ENCODE data around the gene THSD7B.

The THSD7B gene

GRCh38 chr2:137658433-137658832 is 893.1 kb downstream of the THSD7B start:
- H3K79me2 ChIP-seq (ENCODE audit: insufficient read depth, low read length), result no peaks in the 10 kb centered on the region
- no peaks in the 10 kb centered on the region for H3F3A ChIP-seq (ENCODE audit: insufficient read depth, low read length)
- H3K36me3 ChIP-seq (ENCODE audit: insufficient read depth, low read length), result no peaks in the 10 kb centered on the region
- no peaks in the 10 kb centered on the region for H3K9me3 ChIP-seq (ENCODE audit: low read length)
- no peaks in the 10 kb centered on the region for H3K4me1 ChIP-seq (ENCODE audit: insufficient read depth, low read length, severe bottlenecking)
- no peak overlapping the region for H3K27ac ChIP-seq (ENCODE audit: low read depth, low read length, poor library complexity, severe bottlenecking)
- H3K9ac ChIP-seq (ENCODE audit: low read length), result no peak overlapping the region
- no peak overlapping the region for H3K4me2 ChIP-seq (ENCODE audit: low read length)
- no peak for TF ChIP-seq EZH2 (IDR thresholded peaks at IDR 0.05; ENCODE audit: borderline replicate concordance, low read length)
- TF ChIP-seq CTCF (IDR thresholded peaks at IDR 0.05; ENCODE audit: low read length), result no peak
- H4K20me1 ChIP-seq (ENCODE audit: insufficient read depth, low read length), result no peaks in the 10 kb centered on the region
- H2AFZ ChIP-seq (ENCODE audit: low read length), result no peak overlapping the region
- H3K9me2 ChIP-seq (ENCODE audit: low read depth, low read length), result no peaks in the 10 kb centered on the region
- H3K4me3 ChIP-seq (ENCODE audit: low read depth, low read length, poor library complexity, severe bottlenecking), result no peak overlapping the region
- no peaks in the 10 kb centered on the region for H3K27me3 ChIP-seq (ENCODE audit: insufficient read depth, low read length)

- no peak overlapping the region for H2AFZ ChIP-seq (ENCODE audit: low read length)
- no peak for TF ChIP-seq CTCF (IDR thresholded peaks at IDR 0.05; ENCODE audit: low read length)
- no peak for TF ChIP-seq EZH2 (IDR thresholded peaks at IDR 0.05; ENCODE audit: borderline replicate concordance, low read length)
- H3K4me3 ChIP-seq (ENCODE audit: low read depth, low read length, poor library complexity, severe bottlenecking), result no peak overlapping the region
- no peak overlapping the region for H3K4me2 ChIP-seq (ENCODE audit: low read length)
- H3F3A ChIP-seq (ENCODE audit: insufficient read depth, low read length), result no peaks in the 10 kb centered on the region
- no peak overlapping the region for H3K27ac ChIP-seq (ENCODE audit: low read depth, low read length, poor library complexity, severe bottlenecking)
- no peaks in the 10 kb centered on the region for H3K36me3 ChIP-seq (ENCODE audit: insufficient read depth, low read length)
- no peaks in the 10 kb centered on the region for H3K27me3 ChIP-seq (ENCODE audit: insufficient read depth, low read length)
- no peak overlapping the region for H3K9ac ChIP-seq (ENCODE audit: low read length)
- H3K9me2 ChIP-seq (ENCODE audit: low read depth, low read length), result no peaks in the 10 kb centered on the region
- no peaks in the 10 kb centered on the region for H3K9me3 ChIP-seq (ENCODE audit: low read length)
- H3K4me1 ChIP-seq (ENCODE audit: insufficient read depth, low read length, severe bottlenecking), result no peaks in the 10 kb centered on the region
- no peaks in the 10 kb centered on the region for H3K79me2 ChIP-seq (ENCODE audit: insufficient read depth, low read length)
- no peaks in the 10 kb centered on the region for H4K20me1 ChIP-seq (ENCODE audit: insufficient read depth, low read length)
Measured at GRCh38 chr2:137659616-137660015, 894.3 kb downstream of the THSD7B start.

DNA sequence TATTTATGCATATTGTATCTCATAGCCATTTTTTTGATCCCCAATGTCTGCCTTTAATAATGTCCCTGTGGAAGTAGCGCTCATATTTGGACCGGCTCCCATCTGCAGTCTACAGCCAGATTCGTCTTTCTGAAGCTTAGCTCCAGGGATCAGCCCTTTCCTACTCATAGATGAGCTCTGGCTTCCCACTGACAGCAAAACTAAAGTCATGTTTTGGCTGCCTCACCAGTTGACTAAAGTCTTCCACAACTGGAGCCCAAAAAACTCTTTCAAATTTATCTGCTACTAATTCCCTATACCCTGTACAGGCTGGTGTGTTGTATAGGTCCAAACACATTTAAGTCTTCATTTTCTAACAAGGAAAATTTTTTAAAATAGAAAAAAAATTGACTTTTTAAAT is 904.8 kb downstream of the THSD7B start:
- no peaks in the 10 kb centered on the region for H3K27me3 ChIP-seq (ENCODE audit: insufficient read depth, low read length)
- H3K9me3 ChIP-seq (ENCODE audit: low read length), result no peaks in the 10 kb centered on the region
- TF ChIP-seq EZH2 (IDR thresholded peaks at IDR 0.05; ENCODE audit: borderline replicate concordance, low read length), result no peak
- no peak for TF ChIP-seq CTCF (IDR thresholded peaks at IDR 0.05; ENCODE audit: low read length)
- no peaks in the 10 kb centered on the region for H3F3A ChIP-seq (ENCODE audit: insufficient read depth, low read length)
- H3K27ac ChIP-seq (ENCODE audit: low read depth, low read length, poor library complexity, severe bottlenecking), result no peak overlapping the region
- no peak overlapping the region for H2AFZ ChIP-seq (ENCODE audit: low read length)
- H3K36me3 ChIP-seq (ENCODE audit: insufficient read depth, low read length), result no peaks in the 10 kb centered on the region
- no peak overlapping the region for H3K4me3 ChIP-seq (ENCODE audit: low read depth, low read length, poor library complexity, severe bottlenecking)
- H3K79me2 ChIP-seq (ENCODE audit: insufficient read depth, low read length), result no peaks in the 10 kb centered on the region
- H4K20me1 ChIP-seq (ENCODE audit: insufficient read depth, low read length), result no peaks in the 10 kb centered on the region
- no peak overlapping the region for H3K9ac ChIP-seq (ENCODE audit: low read length)
- H3K4me1 ChIP-seq (ENCODE audit: insufficient read depth, low read length, severe bottlenecking), result no peaks in the 10 kb centered on the region
- no peaks in the 10 kb centered on the region for H3K9me2 ChIP-seq (ENCODE audit: low read depth, low read length)
- no peak overlapping the region for H3K4me2 ChIP-seq (ENCODE audit: low read length)
